H54 (cell line): ENCODE results near the gene CDV3.

Experiments used
- DNase-seq: peaks from one replicate; pipeline ENCODE4 v3.0.0; 2011; ENCODE audit warnings: low spot score, mixed read lengths; ENCODE audit not compliant: insufficient read length
- FAIRE-seq: peaks from 3 replicates; lab custom pipeline; 2011; peaks lifted over from hg19 to GRCh38; lab: Jason Lieb, UNC
- POLR2A ChIP-seq: IDR thresholded peaks from 2 replicates; pipeline ENCODE4 v1.6.1; 2011; ENCODE audit warnings: low read depth, mild to moderate bottlenecking, low read length

The CDV3 gene

GRCh38 chr3:133574260-133574881 lies 885 bp downstream of the CDV3 start:
- no peak for FAIRE-seq
- peak; percentile 42 for TF ChIP-seq POLR2A

GRCh38 chr3:133575086-133575485 lies 1.6 kb downstream of the CDV3 start:
- FAIRE-seq (no peak), DNase-seq (no peak)
- TF ChIP-seq POLR2A = no peak

More at GRCh38 chr3:133574260-133574881, 885 bp downstream of the CDV3 start:
- DNase-seq = no peak

DNA sequence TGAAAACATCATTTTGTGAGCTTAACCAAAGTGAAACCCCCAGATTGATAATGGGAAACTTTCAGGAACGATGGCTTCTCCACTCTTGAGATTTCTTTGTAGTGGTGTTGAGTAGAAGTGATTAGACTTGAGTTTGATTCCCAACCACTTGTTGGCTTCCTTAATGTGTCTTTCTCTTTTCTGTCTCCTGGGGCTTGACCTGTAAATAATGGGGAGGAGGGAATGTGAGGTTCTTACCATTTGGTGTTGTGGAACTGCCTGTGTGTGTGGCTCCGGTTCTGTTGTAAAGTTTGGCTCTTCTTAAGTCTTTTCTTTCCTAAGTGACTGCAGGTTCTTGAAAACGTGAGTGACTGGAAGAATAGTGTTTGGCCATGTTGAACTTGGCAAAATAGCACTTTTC lies 2.7 kb downstream of the CDV3 start:
- FAIRE-seq (no peak), DNase-seq (no peak)
- no peak for TF ChIP-seq POLR2A

DNA sequence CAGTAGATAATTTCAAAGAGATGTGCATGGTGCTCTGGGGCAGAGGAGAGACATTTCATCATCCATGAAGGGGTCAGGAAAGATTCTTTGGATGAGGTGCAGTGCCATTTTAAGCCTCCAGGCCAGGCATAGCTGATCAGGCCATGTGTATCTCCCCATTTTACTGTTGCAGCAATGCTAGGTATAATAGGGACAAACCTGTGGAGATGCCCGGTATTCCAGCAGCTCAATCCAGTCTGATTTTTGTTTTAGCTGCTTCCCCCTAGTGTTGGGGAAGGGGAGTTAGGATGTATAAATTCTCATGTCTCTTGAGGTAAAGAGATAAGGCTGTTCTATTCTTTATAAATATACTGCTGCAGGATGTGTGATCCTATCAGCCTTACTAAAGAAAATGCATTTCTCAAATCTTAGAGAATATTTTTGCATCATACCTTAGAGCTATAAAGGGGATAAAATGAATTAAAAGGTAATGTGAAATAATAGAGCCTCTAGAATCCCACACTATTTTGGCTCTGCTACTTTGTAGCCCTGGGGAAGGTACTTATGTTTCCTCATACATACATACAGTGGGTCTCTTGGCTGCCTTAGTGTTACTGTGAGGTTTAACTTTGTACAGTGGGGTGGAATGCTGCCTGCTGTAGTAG lies 5.2 kb downstream of the CDV3 start:
- no peak for FAIRE-seq
- no peak for TF ChIP-seq POLR2A
- DNase-seq = no peak

DNA sequence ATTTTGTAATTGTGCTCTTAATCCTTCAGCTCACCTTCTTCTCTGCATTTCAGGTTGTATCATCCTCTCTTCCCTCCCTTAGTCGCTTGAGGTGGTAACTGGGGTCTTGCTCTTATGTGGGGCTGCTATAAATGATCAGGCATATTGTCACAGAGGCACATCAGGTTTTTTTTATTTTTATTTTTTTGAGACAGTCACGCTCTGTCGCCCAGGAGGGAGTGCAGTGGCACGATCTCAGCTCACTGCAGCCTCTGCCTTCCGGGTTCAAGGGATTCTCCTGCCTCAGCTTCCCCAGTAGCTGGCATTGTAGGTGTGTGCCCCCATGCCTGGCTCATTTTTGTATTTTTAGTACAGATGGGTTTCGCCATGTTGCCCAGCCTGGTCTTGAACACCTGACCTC lies 9.9 kb downstream of the CDV3 start:
- FAIRE-seq (no peak), DNase-seq (no peak)
- no peak for TF ChIP-seq POLR2A

GRCh38 chr3:133588035-133588434 lies 14.5 kb downstream of the CDV3 start:
- FAIRE-seq (peak; percentile 68), DNase-seq (no peak)
- no peak for TF ChIP-seq POLR2A

DNA sequence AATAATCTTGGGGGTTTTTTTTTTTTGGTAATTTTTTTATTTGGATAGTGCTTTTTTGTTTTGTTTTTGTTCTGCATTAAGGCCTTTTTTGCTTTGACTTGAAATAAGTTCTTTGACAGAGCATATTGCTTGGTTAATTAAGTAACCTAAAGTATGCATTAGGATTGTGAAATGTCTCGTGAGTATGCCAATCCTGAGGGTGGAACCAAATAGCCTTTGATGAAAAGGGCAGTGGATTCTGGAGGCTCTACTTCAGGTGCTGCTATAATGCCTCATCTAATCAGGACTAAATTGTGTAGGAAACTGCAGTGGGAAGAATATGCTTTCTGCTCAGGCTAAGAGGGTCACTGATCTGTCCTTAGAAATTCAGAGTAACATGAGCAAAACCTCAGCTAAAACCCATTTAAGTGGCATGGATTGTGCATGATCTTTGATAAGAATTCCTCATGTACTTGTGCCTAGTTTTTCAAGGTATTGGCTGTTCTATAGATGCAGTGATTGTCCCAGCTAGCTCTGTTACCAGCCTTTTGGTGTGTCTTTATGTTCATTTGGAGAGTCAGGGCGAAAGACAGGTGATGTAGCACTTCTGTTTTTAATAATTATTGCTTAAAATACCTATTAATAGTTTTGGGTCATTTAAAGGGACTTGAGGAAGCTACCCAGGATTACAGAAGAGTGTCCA lies 15.4 kb downstream of the CDV3 start:
- no peak for TF ChIP-seq POLR2A
- peak; percentile 50 for FAIRE-seq

DNA sequence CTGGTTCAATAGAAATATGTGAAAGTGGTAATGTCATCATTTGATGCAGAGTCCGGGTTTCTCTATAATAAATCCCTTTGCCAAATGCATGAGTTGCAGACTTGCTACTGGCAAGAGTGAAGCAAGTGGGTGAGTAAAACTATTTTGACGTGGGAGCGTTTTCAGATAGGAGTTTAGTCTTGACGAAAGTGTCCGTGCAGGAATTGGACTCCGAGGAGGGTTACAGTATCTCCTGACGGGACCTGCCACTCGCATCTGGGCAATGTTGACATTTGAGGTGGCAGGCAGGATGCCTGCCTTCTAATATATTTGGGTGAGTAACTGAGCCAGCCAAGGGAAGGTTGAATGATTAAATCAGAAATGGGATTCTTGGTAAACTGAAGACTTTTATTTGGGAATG lies 16.0 kb downstream of the CDV3 start:
- DNase-seq (no peak), FAIRE-seq (no peak)
- no peak for TF ChIP-seq POLR2A

More for the DNA sequence above, 15.4 kb downstream of the CDV3 start:
- DNase-seq = no peak

GRCh38 chr3:133591271-133591742 lies 17.8 kb downstream of the CDV3 start:
- TF ChIP-seq POLR2A = no peak
- DNase-seq (no peak), FAIRE-seq (peak; percentile 58)

DNA sequence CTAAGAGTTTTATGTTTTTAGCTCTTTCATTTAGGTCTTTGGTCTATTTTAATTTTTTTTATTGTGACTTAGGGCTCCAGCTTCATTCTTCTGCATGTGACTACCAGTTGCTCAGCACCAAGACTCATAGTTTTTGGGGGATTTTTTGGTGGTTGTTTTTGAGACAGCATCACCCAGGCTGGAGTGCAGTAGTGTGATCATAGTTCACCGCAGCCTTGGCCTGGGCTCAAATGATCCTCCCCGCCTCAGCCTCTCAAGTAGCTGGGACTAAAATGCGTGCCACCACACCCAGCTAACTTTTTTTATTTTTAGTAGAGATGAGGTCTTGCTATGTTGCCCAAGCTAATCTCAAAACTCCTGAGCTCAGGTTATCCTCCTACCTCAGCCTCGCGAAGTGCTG lies 19.4 kb downstream of the CDV3 start:
- TF ChIP-seq POLR2A = no peak
- DNase-seq (no peak), FAIRE-seq (no peak)

GRCh38 chr3:133593243-133593642 lies 19.8 kb downstream of the CDV3 start:
- TF ChIP-seq POLR2A = no peak
- DNase-seq (no peak), FAIRE-seq (no peak)

DNA sequence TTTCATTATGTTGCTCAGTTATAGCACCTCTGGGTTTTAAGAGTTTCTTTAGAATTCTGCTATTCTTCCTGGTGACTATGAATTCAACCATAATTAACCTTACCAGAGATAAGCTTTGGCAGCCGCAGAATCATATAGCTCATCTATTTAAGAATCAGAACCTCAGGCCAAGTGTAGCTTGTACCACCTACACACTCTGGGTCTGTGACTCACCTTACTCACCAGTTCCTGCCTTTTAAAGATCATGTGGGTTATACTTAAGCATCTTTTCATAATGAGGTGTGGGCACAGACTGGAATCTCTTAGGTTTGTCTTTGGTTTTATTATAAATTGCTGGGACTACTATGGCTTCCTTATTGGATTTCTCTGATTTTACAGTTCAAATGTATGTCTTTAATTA lies 21.9 kb downstream of the CDV3 start:
- FAIRE-seq (no peak), DNase-seq (no peak)
- no peak for TF ChIP-seq POLR2A

DNA sequence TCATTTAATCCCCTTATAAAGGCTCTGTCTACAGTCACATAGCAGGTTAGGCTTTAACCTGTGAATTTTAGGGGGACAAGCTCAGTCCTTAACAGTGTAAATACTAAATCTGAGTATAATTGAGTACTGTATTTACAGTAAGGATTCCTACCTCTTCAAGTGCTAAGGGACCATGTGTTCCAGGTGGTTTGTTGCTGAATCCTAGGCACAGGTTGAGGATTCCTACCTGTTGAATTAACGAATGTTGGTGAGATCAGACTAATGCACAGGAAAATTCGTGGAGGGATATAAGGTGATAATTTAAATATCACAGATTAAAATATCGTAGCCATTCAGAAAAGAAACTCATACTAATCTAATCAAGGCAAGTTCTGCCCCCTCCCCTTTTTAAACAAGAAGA lies 24.9 kb downstream of the CDV3 start:
- DNase-seq = no peak
- FAIRE-seq = no peak
- TF ChIP-seq POLR2A = no peak

- DNase-seq = no peak
- TF ChIP-seq POLR2A = no peak
- no peak for FAIRE-seq
Observed at GRCh38 chr3:133599280-133599679, 25.8 kb downstream of the CDV3 start.
